Measurements from ENCODE around the gene MINDY4B.

DNA sequence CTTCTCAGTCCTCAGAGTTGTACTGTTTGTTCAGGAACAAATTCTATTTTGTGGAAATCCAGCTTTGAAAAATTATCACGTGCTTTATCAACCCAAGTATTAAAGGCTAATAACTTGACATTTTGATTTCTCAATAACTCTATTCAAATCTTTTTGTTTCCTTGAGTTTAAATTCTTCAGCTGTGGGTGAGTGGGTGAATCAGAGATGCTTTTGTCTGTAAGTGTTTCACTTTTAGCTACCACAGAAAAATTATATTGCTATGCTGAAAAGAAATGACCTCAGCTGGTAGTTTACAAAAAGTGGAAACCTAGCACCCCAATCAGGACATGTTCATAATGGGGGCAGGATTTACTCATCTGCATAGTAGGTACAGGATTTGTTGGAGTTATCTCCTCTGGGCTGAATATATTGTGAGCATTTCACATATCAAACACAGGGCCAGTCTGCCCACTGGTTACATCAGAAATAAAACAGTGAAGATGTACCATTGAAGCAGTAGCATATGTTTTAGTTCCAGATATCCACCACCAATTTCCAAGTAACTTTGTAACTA lies 30.5 kb downstream of the MINDY4B start:
- TF ChIP-seq, protein P1, sequence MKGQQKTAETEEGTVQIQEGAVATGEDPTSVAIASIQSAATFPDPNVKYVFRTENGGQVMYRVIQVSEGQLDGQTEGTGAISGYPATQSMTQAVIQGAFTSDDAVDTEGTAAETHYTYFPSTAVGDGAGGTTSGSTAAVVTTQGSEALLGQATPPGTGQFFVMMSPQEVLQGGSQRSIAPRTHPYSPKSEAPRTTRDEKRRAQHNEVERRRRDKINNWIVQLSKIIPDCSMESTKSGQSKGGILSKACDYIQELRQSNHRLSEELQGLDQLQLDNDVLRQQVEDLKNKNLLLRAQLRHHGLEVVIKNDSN (IDR thresholded peaks at IDR 0.05; ENCODE audit: borderline replicate concordance, low read depth) = no peak
- TF ChIP-seq POLR2AphosphoS5 (IDR thresholded peaks at IDR 0.05; ENCODE audit: low read depth, low read length) (no peak), EZH2phosphoT487 (IDR thresholded peaks at IDR 0.05; ENCODE audit: borderline replicate concordance, low read depth) (no peak), GABPA (IDR thresholded peaks at IDR 0.05; ENCODE audit: low read depth) (no peak), TAF1 (IDR thresholded peaks at IDR 0.05; ENCODE audit: borderline replicate concordance, low read depth, low read length) (no peak), FOXM1 (IDR thresholded peaks at IDR 0.05; ENCODE audit: low read depth) (no peak)
- TF ChIP-seq, protein P2, sequence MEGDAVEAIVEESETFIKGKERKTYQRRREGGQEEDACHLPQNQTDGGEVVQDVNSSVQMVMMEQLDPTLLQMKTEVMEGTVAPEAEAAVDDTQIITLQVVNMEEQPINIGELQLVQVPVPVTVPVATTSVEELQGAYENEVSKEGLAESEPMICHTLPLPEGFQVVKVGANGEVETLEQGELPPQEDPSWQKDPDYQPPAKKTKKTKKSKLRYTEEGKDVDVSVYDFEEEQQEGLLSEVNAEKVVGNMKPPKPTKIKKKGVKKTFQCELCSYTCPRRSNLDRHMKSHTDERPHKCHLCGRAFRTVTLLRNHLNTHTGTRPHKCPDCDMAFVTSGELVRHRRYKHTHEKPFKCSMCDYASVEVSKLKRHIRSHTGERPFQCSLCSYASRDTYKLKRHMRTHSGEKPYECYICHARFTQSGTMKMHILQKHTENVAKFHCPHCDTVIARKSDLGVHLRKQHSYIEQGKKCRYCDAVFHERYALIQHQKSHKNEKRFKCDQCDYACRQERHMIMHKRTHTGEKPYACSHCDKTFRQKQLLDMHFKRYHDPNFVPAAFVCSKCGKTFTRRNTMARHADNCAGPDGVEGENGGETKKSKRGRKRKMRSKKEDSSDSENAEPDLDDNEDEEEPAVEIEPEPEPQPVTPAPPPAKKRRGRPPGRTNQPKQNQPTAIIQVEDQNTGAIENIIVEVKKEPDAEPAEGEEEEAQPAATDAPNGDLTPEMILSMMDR (IDR thresholded peaks at IDR 0.05) = no peak
- TF ChIP-seq, protein P3, sequence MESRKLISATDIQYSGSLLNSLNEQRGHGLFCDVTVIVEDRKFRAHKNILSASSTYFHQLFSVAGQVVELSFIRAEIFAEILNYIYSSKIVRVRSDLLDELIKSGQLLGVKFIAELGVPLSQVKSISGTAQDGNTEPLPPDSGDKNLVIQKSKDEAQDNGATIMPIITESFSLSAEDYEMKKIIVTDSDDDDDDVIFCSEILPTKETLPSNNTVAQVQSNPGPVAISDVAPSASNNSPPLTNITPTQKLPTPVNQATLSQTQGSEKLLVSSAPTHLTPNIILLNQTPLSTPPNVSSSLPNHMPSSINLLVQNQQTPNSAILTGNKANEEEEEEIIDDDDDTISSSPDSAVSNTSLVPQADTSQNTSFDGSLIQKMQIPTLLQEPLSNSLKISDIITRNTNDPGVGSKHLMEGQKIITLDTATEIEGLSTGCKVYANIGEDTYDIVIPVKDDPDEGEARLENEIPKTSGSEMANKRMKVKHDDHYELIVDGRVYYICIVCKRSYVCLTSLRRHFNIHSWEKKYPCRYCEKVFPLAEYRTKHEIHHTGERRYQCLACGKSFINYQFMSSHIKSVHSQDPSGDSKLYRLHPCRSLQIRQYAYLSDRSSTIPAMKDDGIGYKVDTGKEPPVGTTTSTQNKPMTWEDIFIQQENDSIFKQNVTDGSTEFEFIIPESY (IDR thresholded peaks at IDR 0.05; ENCODE audit: borderline replicate concordance, low read depth) = no peak

Data from SK-N-SH (cell line).